Activated CD4-positive, alpha-beta T cell treated with anti-CD3 and anti-CD28 coated beads for 1 hour (primary cell): Measurements from ENCODE around the gene HOTAIR.

Experiments used
- DNase-seq: peaks from one replicate; pipeline ENCODE4 v3.0.0-alpha.2; 2020

Gene HOTAIR

GRCh38 chr12:53972152-53972702 is 2.5 kb downstream of the HOTAIR start:
- no peak for DNase-seq

GRCh38 chr12:53971686-53972085 is 3.1 kb downstream of the HOTAIR start:
- no peak for DNase-seq

GRCh38 chr12:53971129-53971528 is 3.6 kb downstream of the HOTAIR start:
- no peak for DNase-seq

- DNase-seq: no peak
Measured at GRCh38 chr12:53970451-53970850, 4.3 kb downstream of the HOTAIR start.

- DNase-seq: no peak
Measured at GRCh38 chr12:53969588-53970259, 5.0 kb downstream of the HOTAIR start.

GRCh38 chr12:53968214-53969127 is 6.3 kb downstream of the HOTAIR start:
- DNase-seq: no peak

GRCh38 chr12:53967421-53967925 is 7.3 kb downstream of the HOTAIR start:
- DNase-seq: no peak

GRCh38 chr12:53966385-53967133 is 8.2 kb downstream of the HOTAIR start:
- DNase-seq: no peak

GRCh38 chr12:53966085-53966384 is 8.7 kb downstream of the HOTAIR start:
- DNase-seq: no peak

- no peak for DNase-seq
Measured at GRCh38 chr12:53965281-53966084, 9.3 kb downstream of the HOTAIR start.

GRCh38 chr12:53964315-53964713 is 10.4 kb downstream of the HOTAIR start:
- DNase-seq: no peak

- no peak for DNase-seq
Measured at GRCh38 chr12:53963434-53964314, 11.1 kb downstream of the HOTAIR start.

GRCh38 chr12:53963005-53963404 is 11.7 kb downstream of the HOTAIR start:
- no peak for DNase-seq

GRCh38 chr12:53961025-53961761 is 13.6 kb downstream of the HOTAIR start:
- DNase-seq: no peak

GRCh38 chr12:53960187-53961024 is 14.3 kb downstream of the HOTAIR start:
- no peak for DNase-seq

- DNase-seq: no peak
Measured at GRCh38 chr12:53959314-53959713, 15.4 kb downstream of the HOTAIR start.

- no peak for DNase-seq
Measured at GRCh38 chr12:53958128-53958527, 16.6 kb downstream of the HOTAIR start.

GRCh38 chr12:53956914-53957536 is 17.7 kb downstream of the HOTAIR start:
- no peak for DNase-seq
